ENCODE results near the gene GSE1.

DNA sequence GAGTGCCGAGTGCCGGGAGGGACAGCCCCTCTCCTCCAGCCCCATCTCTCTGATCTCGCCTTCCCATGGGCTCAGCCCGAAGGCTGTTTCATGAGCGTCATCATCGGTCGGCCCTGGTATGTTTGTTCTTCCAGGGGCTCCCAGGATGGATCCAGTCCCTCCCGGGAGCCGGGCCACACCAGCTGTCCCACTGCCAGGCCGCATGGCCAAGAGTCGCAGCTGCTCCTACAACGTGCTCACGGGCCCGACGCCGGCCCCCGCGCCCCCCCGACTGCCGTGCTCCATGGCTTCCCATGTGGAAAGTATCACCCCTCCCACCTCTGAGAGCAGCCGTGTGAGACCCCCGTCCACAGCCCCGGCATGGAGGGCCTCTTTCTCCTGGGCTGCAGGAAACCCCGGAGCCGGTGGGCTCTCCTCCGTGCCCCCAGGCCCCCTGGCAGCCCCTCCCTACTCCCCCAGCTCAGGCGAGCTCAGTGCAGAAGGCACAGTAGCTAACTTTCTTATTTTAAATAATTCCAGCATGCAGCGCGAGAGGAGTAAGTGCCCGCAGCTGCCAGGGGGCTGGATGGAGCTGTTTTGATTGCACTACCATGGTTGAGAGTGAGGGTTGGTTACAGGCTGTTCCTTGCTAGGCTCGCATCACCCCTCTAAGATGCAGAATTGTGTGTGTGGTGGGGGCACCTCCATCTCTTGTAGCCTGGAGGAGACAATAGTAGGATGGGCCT is 26.6 kb upstream of the GSE1 start:
- TF ChIP-seq, protein P1, sequence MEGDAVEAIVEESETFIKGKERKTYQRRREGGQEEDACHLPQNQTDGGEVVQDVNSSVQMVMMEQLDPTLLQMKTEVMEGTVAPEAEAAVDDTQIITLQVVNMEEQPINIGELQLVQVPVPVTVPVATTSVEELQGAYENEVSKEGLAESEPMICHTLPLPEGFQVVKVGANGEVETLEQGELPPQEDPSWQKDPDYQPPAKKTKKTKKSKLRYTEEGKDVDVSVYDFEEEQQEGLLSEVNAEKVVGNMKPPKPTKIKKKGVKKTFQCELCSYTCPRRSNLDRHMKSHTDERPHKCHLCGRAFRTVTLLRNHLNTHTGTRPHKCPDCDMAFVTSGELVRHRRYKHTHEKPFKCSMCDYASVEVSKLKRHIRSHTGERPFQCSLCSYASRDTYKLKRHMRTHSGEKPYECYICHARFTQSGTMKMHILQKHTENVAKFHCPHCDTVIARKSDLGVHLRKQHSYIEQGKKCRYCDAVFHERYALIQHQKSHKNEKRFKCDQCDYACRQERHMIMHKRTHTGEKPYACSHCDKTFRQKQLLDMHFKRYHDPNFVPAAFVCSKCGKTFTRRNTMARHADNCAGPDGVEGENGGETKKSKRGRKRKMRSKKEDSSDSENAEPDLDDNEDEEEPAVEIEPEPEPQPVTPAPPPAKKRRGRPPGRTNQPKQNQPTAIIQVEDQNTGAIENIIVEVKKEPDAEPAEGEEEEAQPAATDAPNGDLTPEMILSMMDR (IDR thresholded peaks at IDR 0.05), result no peak
- no peak for TF ChIP-seq POLR2A (IDR thresholded peaks at IDR 0.05)
